Adipocyte (in vitro differentiated cells): ENCODE results near the gene C7orf25.

Experiments used
- DNase-seq: peaks from one replicate; pipeline ENCODE4 v3.0.0-alpha.2; 2015; ENCODE audit warnings: low read depth
- H3K27me3 ChIP-seq: replicated peaks from 2 replicates; pipeline ENCODE4 v1.7.0; 2013; ENCODE audit warnings: mild to moderate bottlenecking, low read length, moderate library complexity; ENCODE audit not compliant: control insufficient read depth, insufficient read depth
- H3K36me3 ChIP-seq: 2 replicates; pipeline ENCODE4 v1.7.0; 2013; ENCODE audit warnings: low read length, mild to moderate bottlenecking, moderate library complexity; ENCODE audit not compliant: control insufficient read depth, insufficient read depth, severe bottlenecking
- H3K4me1 ChIP-seq: 2 replicates; pipeline ENCODE4 v1.7.0; 2013; ENCODE audit warnings: mild to moderate bottlenecking, low read length, moderate library complexity; ENCODE audit not compliant: control insufficient read depth, insufficient read depth
- H3K4me3 ChIP-seq: 2 replicates; pipeline ENCODE4 v1.7.0; 2013; ENCODE audit warnings: mild to moderate bottlenecking, low read length, moderate library complexity
- H3K9ac ChIP-seq: 2 replicates; pipeline ENCODE4 v1.7.0; 2013; ENCODE audit warnings: mild to moderate bottlenecking, low read length, moderate library complexity
- H3K9me3 ChIP-seq: 2 replicates; pipeline ENCODE4 v1.7.0; 2013; ENCODE audit warnings: mild to moderate bottlenecking, low read length, moderate library complexity; ENCODE audit not compliant: control insufficient read depth

C7orf25 gene

DNA sequence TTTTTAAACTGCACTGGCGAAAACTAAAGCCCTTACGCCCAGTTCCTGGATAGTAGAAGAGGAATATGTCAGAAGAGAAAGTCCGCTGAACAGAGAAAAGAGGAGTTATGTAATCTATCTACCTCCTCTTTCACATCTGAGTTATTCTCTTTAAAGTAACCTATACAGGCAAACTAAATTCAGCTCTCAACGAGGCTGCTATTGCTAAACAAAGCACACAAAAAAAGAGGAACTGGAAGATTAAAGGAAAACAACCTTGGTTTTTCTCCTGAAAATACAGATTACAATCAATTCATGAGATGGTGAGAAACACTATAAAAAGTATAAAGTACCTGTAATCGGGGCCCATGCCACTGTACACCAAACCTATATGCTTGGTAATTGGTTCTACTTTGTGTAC lies 14.3 kb upstream of the C7orf25 start:
- Histone ChIP-seq H3K4me3 (no peak overlapping the region), H3K36me3 (peaks cover 63% of the 10 kb centered on the region), H3K4me1 (peaks cover 37% of the 10 kb centered on the region), H3K27me3 (no peaks in the 10 kb centered on the region), H3K9me3 (no peaks in the 10 kb centered on the region), H3K9ac (no peak overlapping the region)
- no peak for DNase-seq

GRCh38 chr7:42925630-42926029 lies 13.8 kb upstream of the C7orf25 start:
- Histone ChIP-seq H3K27me3 (no peaks in the 10 kb centered on the region), H3K9ac (no peak overlapping the region), H3K4me3 (no peak overlapping the region), H3K9me3 (no peaks in the 10 kb centered on the region), H3K4me1 (peaks cover 35% of the 10 kb centered on the region), H3K36me3 (peaks cover 68% of the 10 kb centered on the region)
- no peak for DNase-seq

DNA sequence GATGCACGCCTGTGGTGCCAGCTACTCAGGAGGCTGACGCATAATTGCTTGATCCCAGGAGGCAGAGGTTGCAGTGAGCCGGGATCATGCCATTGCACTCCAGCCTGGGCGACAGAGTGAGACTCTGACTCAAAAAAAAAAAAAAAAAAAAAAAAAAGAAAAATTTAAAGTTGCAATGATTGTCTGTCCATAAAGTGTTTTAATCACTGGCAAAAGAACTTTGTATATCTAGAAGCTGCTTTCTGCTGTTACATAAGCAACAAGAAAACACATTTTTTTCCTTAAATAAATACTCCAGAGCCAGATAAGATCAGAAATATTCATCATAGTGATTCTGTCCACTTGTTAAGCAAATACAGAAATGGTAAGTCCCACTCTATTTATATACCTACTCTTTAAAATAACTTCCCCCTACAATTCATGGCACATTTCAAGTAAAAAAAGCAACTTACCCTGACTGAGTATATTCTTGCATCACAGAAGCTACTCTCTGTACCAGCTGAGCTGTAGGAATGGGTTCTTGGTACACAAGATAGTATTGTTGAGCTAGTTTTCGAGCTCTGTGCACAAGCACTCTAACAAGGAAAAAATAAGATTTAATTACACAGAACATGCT lies 12.5 kb upstream of the C7orf25 start:
- H3K9ac ChIP-seq, result no peak overlapping the region
- H3K4me1 ChIP-seq, result peaks cover 22% of the 10 kb centered on the region
- no peak overlapping the region for H3K4me3 ChIP-seq
- no peaks in the 10 kb centered on the region for H3K27me3 ChIP-seq
- no peak for DNase-seq
- peaks cover 81% of the 10 kb centered on the region for H3K36me3 ChIP-seq
- no peaks in the 10 kb centered on the region for H3K9me3 ChIP-seq

DNA sequence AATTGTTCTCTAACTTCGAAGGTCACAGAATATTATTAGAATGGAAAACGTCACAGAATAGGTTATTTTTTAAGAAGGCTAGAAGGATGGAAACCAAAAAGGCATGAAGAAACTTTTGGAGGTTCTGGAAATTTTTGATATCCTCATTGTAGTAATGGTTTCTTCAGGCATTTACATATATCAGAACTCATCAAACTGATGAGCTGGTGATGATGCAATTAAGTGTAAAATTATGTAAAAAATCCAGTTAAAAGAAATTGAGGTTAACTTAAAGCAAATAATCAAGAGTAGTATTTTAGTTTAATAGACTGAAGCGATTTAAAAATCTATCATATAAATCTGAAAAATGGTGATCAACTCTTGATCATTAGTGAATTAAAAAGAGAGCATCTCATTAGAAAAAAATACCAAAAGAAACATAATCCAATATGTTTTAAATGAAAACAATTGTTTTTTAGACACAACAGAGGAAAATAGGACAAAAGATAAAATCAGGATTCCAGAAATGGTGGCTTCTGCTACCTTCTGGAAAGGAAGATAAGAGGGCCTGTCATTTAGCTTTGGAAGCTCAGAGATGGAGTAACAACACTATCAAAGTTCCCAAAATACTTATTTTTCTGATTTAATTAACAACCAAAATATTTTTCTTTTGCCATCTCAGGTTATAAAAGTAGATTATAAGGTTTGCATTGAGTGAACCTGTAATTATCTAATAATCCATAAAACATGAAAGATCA lies 10.3 kb upstream of the C7orf25 start:
- H3K27me3 ChIP-seq, result no peaks in the 10 kb centered on the region

DNA sequence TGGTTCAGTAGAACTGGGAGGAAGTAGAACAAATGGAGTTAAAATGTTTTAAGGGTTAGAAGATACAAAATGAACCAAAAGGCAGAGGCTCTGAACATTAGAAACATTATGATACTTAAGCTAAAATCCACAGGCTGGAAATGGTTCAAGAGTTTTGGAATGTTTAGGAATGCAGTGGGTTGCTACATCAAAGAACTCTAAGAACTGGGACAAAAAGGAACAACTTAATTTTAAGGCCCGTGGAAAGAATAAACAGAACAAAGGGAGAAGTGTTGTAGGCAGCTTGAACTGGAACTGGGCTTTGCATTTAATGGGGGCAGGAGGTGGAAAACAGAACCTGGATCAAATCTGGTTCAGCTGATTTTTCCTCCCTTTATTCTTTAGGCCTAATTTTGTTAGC lies 3.5 kb upstream of the C7orf25 start:
- Histone ChIP-seq H3K9ac (peak overlapping the region; percentile 57), H3K4me3 (peak overlapping the region; percentile 43), H3K36me3 (peaks cover 44% of the 10 kb centered on the region), H3K4me1 (peaks cover 50% of the 10 kb centered on the region), H3K27me3 (no peaks in the 10 kb centered on the region), H3K9me3 (no peaks in the 10 kb centered on the region)
- DNase-seq, result peak; percentile 73

More for the DNA sequence above, 10.3 kb upstream of the C7orf25 start:
- Histone ChIP-seq H3K36me3 (peaks cover 97% of the 10 kb centered on the region), H3K4me3 (no peak overlapping the region), H3K4me1 (peaks cover 5% of the 10 kb centered on the region), H3K9me3 (no peaks in the 10 kb centered on the region), H3K9ac (no peak overlapping the region)
- no peak for DNase-seq

DNA sequence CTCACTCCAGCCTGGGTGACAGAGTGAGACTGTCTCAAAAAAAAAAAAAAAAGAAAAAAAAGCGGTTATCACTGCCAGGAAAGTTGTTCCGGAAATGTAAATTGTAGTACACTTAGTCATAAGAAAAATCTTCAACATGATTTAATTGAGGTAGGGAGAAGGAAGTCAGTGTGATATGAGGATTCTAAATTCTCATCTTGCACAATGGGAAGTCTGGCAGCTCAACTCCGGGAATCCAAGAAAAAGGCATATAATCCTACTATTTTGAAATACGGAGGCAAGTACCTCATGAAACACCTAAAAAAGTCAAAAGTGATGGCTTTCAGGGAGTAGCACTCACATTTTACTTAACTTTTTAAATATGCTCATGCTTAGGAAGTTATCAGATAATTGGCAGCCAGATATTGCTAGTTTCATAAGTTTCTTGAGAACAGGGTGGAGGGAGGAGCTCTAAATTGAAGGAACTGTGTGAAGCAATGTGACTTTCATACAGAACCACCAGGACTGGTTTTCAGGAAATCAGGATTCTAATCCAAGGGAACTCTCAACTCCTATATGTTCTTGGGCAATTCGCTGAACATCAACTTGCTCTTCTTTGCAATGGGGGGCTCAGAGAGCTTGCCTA lies 2.7 kb upstream of the C7orf25 start:
- peak; percentile 55 for DNase-seq
- peak overlapping the region; percentile 43 for H3K4me3 ChIP-seq
- peak overlapping the region; percentile 57 for H3K9ac ChIP-seq
- H3K9me3 ChIP-seq, result no peaks in the 10 kb centered on the region
- peaks cover 52% of the 10 kb centered on the region for H3K4me1 ChIP-seq
- peaks cover 36% of the 10 kb centered on the region for H3K36me3 ChIP-seq
- no peaks in the 10 kb centered on the region for H3K27me3 ChIP-seq

DNA sequence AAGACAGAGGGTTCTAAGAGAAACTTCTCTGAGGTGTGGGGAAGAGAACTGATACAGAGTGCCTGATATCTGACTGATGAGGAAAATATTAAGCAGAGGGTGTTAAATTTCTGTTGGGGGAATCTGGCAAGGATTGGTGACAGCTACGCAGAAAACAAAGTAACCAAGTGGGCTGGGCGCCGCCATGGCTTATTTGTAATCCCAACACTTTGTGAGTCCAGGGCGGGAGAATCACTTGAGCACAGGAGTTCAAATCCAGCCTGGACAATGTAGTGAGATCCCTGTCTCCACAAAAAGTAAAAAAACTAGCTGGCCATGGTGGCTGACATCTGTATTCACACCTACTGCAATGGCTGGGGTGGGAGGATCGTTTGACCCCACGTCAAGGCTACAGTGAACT lies 2.1 kb upstream of the C7orf25 start:
- Histone ChIP-seq H3K9me3 (no peaks in the 10 kb centered on the region), H3K9ac (peak overlapping the region; percentile 52), H3K27me3 (no peaks in the 10 kb centered on the region), H3K36me3 (peaks cover 31% of the 10 kb centered on the region), H3K4me3 (no peak overlapping the region), H3K4me1 (peaks cover 52% of the 10 kb centered on the region)
- no peak for DNase-seq

GRCh38 chr7:42913591-42913990 lies 1.7 kb upstream of the C7orf25 start:
- no peak for DNase-seq
- Histone ChIP-seq H3K9ac (peak overlapping the region; percentile 52), H3K4me3 (no peak overlapping the region), H3K27me3 (no peaks in the 10 kb centered on the region), H3K36me3 (peaks cover 27% of the 10 kb centered on the region), H3K9me3 (no peaks in the 10 kb centered on the region), H3K4me1 (peaks cover 54% of the 10 kb centered on the region)

DNA sequence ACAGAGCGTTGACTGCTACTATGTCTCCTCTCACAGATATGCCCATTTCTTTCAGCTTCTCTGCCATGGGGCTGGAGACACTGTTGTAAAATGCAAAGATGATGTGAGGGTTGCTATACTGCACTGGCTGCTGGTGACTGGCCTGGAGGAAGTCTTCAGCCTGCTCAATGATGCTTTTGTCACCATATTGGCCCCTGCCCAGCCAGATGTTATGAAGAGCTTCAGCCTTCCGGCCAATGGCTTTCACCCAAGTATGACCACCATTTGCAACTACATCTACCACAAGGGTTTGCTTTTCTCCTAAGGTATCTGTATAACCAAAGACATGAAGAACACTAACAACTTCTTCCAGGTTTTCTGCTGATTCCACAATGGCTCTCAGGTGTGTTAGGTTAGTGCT lies 1.6 kb downstream of the C7orf25 start:
- H3K36me3 ChIP-seq, result no peaks in the 10 kb centered on the region
- no peaks in the 10 kb centered on the region for H3K27me3 ChIP-seq
- H3K4me3 ChIP-seq, result peak overlapping the region; percentile 93
- DNase-seq, result no peak
- peaks cover 56% of the 10 kb centered on the region for H3K4me1 ChIP-seq
- H3K9me3 ChIP-seq, result no peaks in the 10 kb centered on the region
- H3K9ac ChIP-seq, result no peak overlapping the region

DNA sequence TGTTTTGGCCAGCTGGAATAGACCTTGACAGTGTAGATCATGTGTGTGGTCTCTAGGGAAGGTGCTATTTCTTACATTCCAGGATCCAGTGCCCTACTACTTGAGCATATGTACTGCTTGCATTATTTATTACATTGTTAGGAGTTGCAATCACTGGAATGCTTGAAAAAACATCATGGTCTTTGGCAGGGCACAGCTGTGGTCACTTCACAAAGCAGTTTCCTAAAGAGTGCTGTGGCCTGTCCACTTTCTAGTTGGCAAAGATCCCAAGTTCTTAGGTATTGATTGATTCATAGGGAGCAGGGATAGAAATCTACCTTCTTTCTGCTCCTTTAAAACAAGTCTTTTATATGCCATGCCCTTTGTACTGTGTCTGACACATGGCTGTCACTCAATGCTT lies 4.6 kb downstream of the C7orf25 start:
- Histone ChIP-seq H3K9ac (no peak overlapping the region), H3K27me3 (no peaks in the 10 kb centered on the region), H3K9me3 (no peaks in the 10 kb centered on the region), H3K4me3 (no peak overlapping the region), H3K4me1 (peaks cover 28% of the 10 kb centered on the region), H3K36me3 (no peaks in the 10 kb centered on the region)
- DNase-seq, result no peak

GRCh38 chr7:42906181-42906580 lies 5.7 kb downstream of the C7orf25 start:
- Histone ChIP-seq H3K9ac (no peak overlapping the region), H3K4me1 (peaks cover 25% of the 10 kb centered on the region), H3K4me3 (no peak overlapping the region), H3K27me3 (no peaks in the 10 kb centered on the region), H3K36me3 (no peaks in the 10 kb centered on the region), H3K9me3 (no peaks in the 10 kb centered on the region)
- no peak for DNase-seq
